DND-41 (cell line): ENCODE results near the gene KANSL1L.

Experiments used
- ATAC-seq: fragments of 200-7000 bp; cut with Tn5 transposase; 3 replicates; pipeline ENCODE4 v1.9.1; 2021; ENCODE audit warnings: low read depth; ENCODE audit not compliant: insufficient read depth
- DNase-seq: peaks from one replicate; pipeline ENCODE4 v3.0.0-alpha.2; 2020
- H2AFZ ChIP-seq: 2 replicates; pipeline ENCODE4 v1.6.0; 2012; ENCODE audit warnings: low read depth, low read length
- H3K27ac ChIP-seq: 2 replicates; pipeline ENCODE4 v1.5.1; 2012; ENCODE audit warnings: low read length, inconsistent platforms
- H3K27me3 ChIP-seq: fragments of 200-600 bp; sonication (generic); 2 replicates; pipeline ENCODE4 v1.6.0; 2012; ENCODE audit warnings: low read length, mild to moderate bottlenecking, inconsistent platforms; ENCODE audit not compliant: insufficient read depth, poor library complexity
- H3K36me3 ChIP-seq: 2 replicates; pipeline ENCODE4 v1.5.1; 2012; ENCODE audit warnings: low read length, inconsistent platforms; ENCODE audit not compliant: insufficient read depth
- H3K4me1 ChIP-seq: 2 replicates; pipeline ENCODE4 v1.5.1; 2012; ENCODE audit warnings: mild to moderate bottlenecking, low read length; ENCODE audit not compliant: insufficient read depth
- H3K4me2 ChIP-seq: 2 replicates; pipeline ENCODE4 v1.6.0; 2012; ENCODE audit warnings: mild to moderate bottlenecking, moderate library complexity, low read length, inconsistent platforms; ENCODE audit not compliant: insufficient read depth
- H3K4me3 ChIP-seq, 2 experiments: fragments of 200-600 bp in 1 of 2; shearing (Covaris generic) in 1 of 2; 2 replicates each; pipeline ENCODE4 v1.5.1; 2012 to 2016; ENCODE audit warnings: inconsistent platforms in 2 of 2, low read length in 2 of 2, mild to moderate bottlenecking in 2 of 2, low read depth in 1 of 2, moderate library complexity in 1 of 2
- H3K79me2 ChIP-seq: 2 replicates; pipeline ENCODE4 v1.6.0; 2012; ENCODE audit warnings: low read length, inconsistent platforms; ENCODE audit not compliant: insufficient read depth
- H3K9ac ChIP-seq: 2 replicates; pipeline ENCODE4 v1.6.0; 2012; ENCODE audit warnings: low read depth, mild to moderate bottlenecking, inconsistent platforms, low read length, moderate library complexity
- H3K9me3 ChIP-seq: 2 replicates; pipeline ENCODE4 v1.5.1; 2012; ENCODE audit warnings: low read length, moderate library complexity, mild to moderate bottlenecking, inconsistent platforms; ENCODE audit not compliant: insufficient read depth, severe bottlenecking
- H4K20me1 ChIP-seq: 2 replicates; pipeline ENCODE4 v1.6.0; 2012; ENCODE audit warnings: low read length; ENCODE audit not compliant: insufficient read depth
- CTCF ChIP-seq: IDR thresholded peaks from 2 replicates; pipeline ENCODE4 v1.5.1; 2012; ENCODE audit warnings: borderline replicate concordance, low read length, moderate library complexity, mild to moderate bottlenecking; ENCODE audit not compliant: poor library complexity, severe bottlenecking; ENCODE audit errors: extremely low read depth
- EZH2 ChIP-seq: IDR thresholded peaks from 3 replicates; pipeline ENCODE4 v1.6.1; 2012; ENCODE audit warnings: borderline replicate concordance, low read depth, mild to moderate bottlenecking, moderate library complexity, low read length, inconsistent platforms; ENCODE audit not compliant: severe bottlenecking

Gene KANSL1L

GRCh38 chr2:210174086-210174485, 2.9 kb upstream of the KANSL1L start:
- no peak overlapping the region for H3K4me3 ChIP-seq
- ATAC-seq (no peak), DNase-seq (no peak)
- TF ChIP-seq CTCF, result no peak
- no peak for TF ChIP-seq EZH2
- no peak overlapping the region for H2AFZ ChIP-seq
- H4K20me1 ChIP-seq, result no peaks in the 10 kb centered on the region
- peaks cover 13% of the 10 kb centered on the region for H3K79me2 ChIP-seq
- H3K9me3 ChIP-seq, result no peaks in the 10 kb centered on the region
- H3K9ac ChIP-seq, result no peak overlapping the region
- no peaks in the 10 kb centered on the region for H3K36me3 ChIP-seq
- no peak overlapping the region for H3K4me2 ChIP-seq
- H3K27me3 ChIP-seq, result no peaks in the 10 kb centered on the region
- no peak overlapping the region for H3K27ac ChIP-seq
- H3K4me1 ChIP-seq, result peaks cover 41% of the 10 kb centered on the region

GRCh38 chr2:210172219-210172575, 988 bp upstream of the KANSL1L start:
- Histone ChIP-seq H3K36me3 (no peaks in the 10 kb centered on the region), H4K20me1 (no peaks in the 10 kb centered on the region), H3K27ac (peak overlapping the region; percentile 98), H3K9ac (peak overlapping the region; percentile 94), H3K4me3 (peak overlapping the region; percentile 55 to 64), H2AFZ (peak overlapping the region; percentile 77), H3K27me3 (no peaks in the 10 kb centered on the region), H3K9me3 (no peaks in the 10 kb centered on the region), H3K4me2 (peak overlapping the region; percentile 77), H3K79me2 (peaks cover 31% of the 10 kb centered on the region), H3K4me1 (peaks cover 43% of the 10 kb centered on the region)
- no peak for TF ChIP-seq CTCF
- no peak for TF ChIP-seq EZH2
- no peak for DNase-seq
- no peak for ATAC-seq

- H3K36me3 ChIP-seq, result no peaks in the 10 kb centered on the region
- peaks cover 42% of the 10 kb centered on the region for H3K4me1 ChIP-seq
- no peak for TF ChIP-seq EZH2
- peak; percentile 9 for TF ChIP-seq CTCF
- DNase-seq, result peak; percentile 97
- no peaks in the 10 kb centered on the region for H3K27me3 ChIP-seq
- H2AFZ ChIP-seq, result peak overlapping the region; percentile 82
- peak overlapping the region; percentile 94 for H3K9ac ChIP-seq
- peak overlapping the region; percentile 64 for H3K4me2 ChIP-seq
- peak overlapping the region; percentile 42 to 60 for H3K4me3 ChIP-seq
- peaks cover 41% of the 10 kb centered on the region for H3K79me2 ChIP-seq
- no peaks in the 10 kb centered on the region for H4K20me1 ChIP-seq
- H3K9me3 ChIP-seq, result no peaks in the 10 kb centered on the region
- peak overlapping the region; percentile 99 for H3K27ac ChIP-seq
- peak; percentile 77 for ATAC-seq
Measured at GRCh38 chr2:210170446-210171303, 534 bp downstream of the KANSL1L start.

- peaks cover 42% of the 10 kb centered on the region for H3K4me1 ChIP-seq
- no peak for ATAC-seq
- no peak for DNase-seq
- no peak for TF ChIP-seq EZH2
- no peak for TF ChIP-seq CTCF
- H4K20me1 ChIP-seq, result no peaks in the 10 kb centered on the region
- H3K4me3 ChIP-seq, result peak overlapping the region; percentile 35 to 60
- H3K79me2 ChIP-seq, result peaks cover 43% of the 10 kb centered on the region
- H3K9me3 ChIP-seq, result no peaks in the 10 kb centered on the region
- peak overlapping the region; percentile 65 for H2AFZ ChIP-seq
- H3K27ac ChIP-seq, result peak overlapping the region; percentile 78
- H3K9ac ChIP-seq, result peak overlapping the region; percentile 94
- peak overlapping the region; percentile 64 for H3K4me2 ChIP-seq
- H3K36me3 ChIP-seq, result no peaks in the 10 kb centered on the region
- no peaks in the 10 kb centered on the region for H3K27me3 ChIP-seq
Measured at GRCh38 chr2:210170196-210170445, 1.1 kb downstream of the KANSL1L start.
